ENCODE data around the gene NEK4. TPM values are rescaled to one million over a fixed set of nuclear protein-coding genes. Genes with fewer than 3 reads are reported as not detected.

Gene NEK4
- total and polyA plus RNA-seq, 2 of the 13 experiments (the other 11 are each of a cell fraction or from before 2014, with no cell fraction given), result 16.5 to 38.0 TPM

DNA sequence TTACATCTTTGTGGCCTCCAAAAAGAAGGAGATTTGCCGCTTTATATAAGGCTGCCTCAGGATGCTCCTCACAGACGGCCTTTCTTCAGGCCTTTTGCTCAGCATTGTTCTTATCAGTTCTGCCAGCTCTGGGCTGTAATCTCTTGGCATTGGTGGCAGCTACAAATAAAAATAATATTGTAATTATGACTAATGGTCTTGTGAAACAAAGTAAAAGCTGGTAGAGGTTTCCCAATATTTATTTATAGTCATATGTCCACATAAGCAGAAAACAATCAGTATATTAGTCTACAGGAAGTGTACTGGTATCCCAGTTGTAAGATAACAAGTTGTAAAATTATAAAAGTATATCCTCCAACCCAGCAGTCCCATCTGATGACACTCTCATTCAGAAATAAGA is 7.3 kb downstream of the NEK4 start:
- Histone ChIP-seq H3K27me3 (ENCODE audit: control insufficient read depth in 1 of 2, insufficient read depth in 2 of 2, low read length in 2 of 2) (no peaks in the 10 kb centered on the region), H3K9ac (ENCODE audit: insufficient read depth, low read depth, low read length) (no peak overlapping the region), H3K4me1 (ENCODE audit: insufficient read depth, low read length) (peaks cover 7% of the 10 kb centered on the region), H3K9me3 (ENCODE audit: low read length) (no peaks in the 10 kb centered on the region), H2AFZ (ENCODE audit: low read length) (no peak overlapping the region), H3K4me3 (replicated peaks in 1 of 3; ENCODE audit: insufficient read depth in 1 of 3, low read depth in 2 of 3, low read length in 3 of 3) (no peak overlapping the region), H3K27ac (ENCODE audit: extremely low read length, insufficient read depth, low read length) (no peak overlapping the region), H4K20me1 (ENCODE audit: insufficient read depth, low read length) (no peaks in the 10 kb centered on the region), H3K79me2 (ENCODE audit: insufficient read depth, low read length) (peaks cover 3% of the 10 kb centered on the region), H3K4me2 (ENCODE audit: low read depth, low read length) (no peak overlapping the region), H3K36me3 (replicated peaks in 1 of 2; ENCODE audit: control insufficient read depth in 1 of 2, insufficient read depth in 2 of 2, low read length in 2 of 2) (peaks cover 13 to 61% of the 10 kb centered on the region in 2 experiments)
- no peak for FAIRE-seq
- 98% methylated on average over 2 of the region's 2 CpGs for WGBS (ENCODE audit: low lambda C conversion rate)
- intact Hi-C loops (cut with micrococcal nuclease; ENCODE audit: unreplicated experiment) (no loop called here), in situ Hi-C loops (cut with HindIII; ENCODE audit: extremely low pct_ligation_motif_present, low pct_unique_long_range_greater_than_20kb) (no loop called here)
- BruUV-seq (replicated peaks), result no TSS peak
- POLR2A ChIA-PET, result no interaction called here
- no peak for DNase-seq (ENCODE audit: low spot score)
- TF ChIP-seq, protein P1, sequence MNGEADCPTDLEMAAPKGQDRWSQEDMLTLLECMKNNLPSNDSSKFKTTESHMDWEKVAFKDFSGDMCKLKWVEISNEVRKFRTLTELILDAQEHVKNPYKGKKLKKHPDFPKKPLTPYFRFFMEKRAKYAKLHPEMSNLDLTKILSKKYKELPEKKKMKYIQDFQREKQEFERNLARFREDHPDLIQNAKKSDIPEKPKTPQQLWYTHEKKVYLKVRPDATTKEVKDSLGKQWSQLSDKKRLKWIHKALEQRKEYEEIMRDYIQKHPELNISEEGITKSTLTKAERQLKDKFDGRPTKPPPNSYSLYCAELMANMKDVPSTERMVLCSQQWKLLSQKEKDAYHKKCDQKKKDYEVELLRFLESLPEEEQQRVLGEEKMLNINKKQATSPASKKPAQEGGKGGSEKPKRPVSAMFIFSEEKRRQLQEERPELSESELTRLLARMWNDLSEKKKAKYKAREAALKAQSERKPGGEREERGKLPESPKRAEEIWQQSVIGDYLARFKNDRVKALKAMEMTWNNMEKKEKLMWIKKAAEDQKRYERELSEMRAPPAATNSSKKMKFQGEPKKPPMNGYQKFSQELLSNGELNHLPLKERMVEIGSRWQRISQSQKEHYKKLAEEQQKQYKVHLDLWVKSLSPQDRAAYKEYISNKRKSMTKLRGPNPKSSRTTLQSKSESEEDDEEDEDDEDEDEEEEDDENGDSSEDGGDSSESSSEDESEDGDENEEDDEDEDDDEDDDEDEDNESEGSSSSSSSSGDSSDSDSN (CRISPR knock-in tag; IDR thresholded peaks at IDR 0.05), result no peak
- TF ChIP-seq MED13 (CRISPR knock-in tag; IDR thresholded peaks at IDR 0.05), result no peak
- no peak for TF ChIP-seq SAP130 (CRISPR knock-in tag; IDR thresholded peaks at IDR 0.05; ENCODE audit: low read depth)
- TF ChIP-seq ZNF224 (CRISPR knock-in tag; IDR thresholded peaks at IDR 0.05), result no peak
- TF ChIP-seq ZNF850 (CRISPR knock-in tag; conservative IDR thresholded peaks at IDR 0.05), result no peak
- TF ChIP-seq, protein P2, sequence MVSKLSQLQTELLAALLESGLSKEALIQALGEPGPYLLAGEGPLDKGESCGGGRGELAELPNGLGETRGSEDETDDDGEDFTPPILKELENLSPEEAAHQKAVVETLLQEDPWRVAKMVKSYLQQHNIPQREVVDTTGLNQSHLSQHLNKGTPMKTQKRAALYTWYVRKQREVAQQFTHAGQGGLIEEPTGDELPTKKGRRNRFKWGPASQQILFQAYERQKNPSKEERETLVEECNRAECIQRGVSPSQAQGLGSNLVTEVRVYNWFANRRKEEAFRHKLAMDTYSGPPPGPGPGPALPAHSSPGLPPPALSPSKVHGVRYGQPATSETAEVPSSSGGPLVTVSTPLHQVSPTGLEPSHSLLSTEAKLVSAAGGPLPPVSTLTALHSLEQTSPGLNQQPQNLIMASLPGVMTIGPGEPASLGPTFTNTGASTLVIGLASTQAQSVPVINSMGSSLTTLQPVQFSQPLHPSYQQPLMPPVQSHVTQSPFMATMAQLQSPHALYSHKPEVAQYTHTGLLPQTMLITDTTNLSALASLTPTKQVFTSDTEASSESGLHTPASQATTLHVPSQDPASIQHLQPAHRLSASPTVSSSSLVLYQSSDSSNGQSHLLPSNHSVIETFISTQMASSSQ (IDR thresholded peaks at IDR 0.05; ENCODE audit: low read depth), result no peak
- TF ChIP-seq, protein P2 (CRISPR knock-in tag; IDR thresholded peaks at IDR 0.05; ENCODE audit: borderline replicate concordance), result no peak
- TF ChIP-seq, protein P3, sequence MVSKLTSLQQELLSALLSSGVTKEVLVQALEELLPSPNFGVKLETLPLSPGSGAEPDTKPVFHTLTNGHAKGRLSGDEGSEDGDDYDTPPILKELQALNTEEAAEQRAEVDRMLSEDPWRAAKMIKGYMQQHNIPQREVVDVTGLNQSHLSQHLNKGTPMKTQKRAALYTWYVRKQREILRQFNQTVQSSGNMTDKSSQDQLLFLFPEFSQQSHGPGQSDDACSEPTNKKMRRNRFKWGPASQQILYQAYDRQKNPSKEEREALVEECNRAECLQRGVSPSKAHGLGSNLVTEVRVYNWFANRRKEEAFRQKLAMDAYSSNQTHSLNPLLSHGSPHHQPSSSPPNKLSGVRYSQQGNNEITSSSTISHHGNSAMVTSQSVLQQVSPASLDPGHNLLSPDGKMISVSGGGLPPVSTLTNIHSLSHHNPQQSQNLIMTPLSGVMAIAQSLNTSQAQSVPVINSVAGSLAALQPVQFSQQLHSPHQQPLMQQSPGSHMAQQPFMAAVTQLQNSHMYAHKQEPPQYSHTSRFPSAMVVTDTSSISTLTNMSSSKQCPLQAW (CRISPR knock-in tag; IDR thresholded peaks at IDR 0.05), result no peak
- TF ChIP-seq IKZF4 (CRISPR knock-in tag; IDR thresholded peaks at IDR 0.05; ENCODE audit: borderline replicate concordance, low read depth, not compliant biosample characterization), result no peak
- TF ChIP-seq ZNF790 (CRISPR knock-in tag; IDR thresholded peaks at IDR 0.05; ENCODE audit: borderline replicate concordance), result no peak
- no peak for TF ChIP-seq DPF2 (CRISPR knock-in tag; IDR thresholded peaks at IDR 0.05; ENCODE audit: borderline replicate concordance, low read depth)
- no peak for TF ChIP-seq TEAD3 (CRISPR knock-in tag; optimal IDR thresholded peaks at IDR 0.05; ENCODE audit: borderline replicate concordance)
- TF ChIP-seq, protein P4, sequence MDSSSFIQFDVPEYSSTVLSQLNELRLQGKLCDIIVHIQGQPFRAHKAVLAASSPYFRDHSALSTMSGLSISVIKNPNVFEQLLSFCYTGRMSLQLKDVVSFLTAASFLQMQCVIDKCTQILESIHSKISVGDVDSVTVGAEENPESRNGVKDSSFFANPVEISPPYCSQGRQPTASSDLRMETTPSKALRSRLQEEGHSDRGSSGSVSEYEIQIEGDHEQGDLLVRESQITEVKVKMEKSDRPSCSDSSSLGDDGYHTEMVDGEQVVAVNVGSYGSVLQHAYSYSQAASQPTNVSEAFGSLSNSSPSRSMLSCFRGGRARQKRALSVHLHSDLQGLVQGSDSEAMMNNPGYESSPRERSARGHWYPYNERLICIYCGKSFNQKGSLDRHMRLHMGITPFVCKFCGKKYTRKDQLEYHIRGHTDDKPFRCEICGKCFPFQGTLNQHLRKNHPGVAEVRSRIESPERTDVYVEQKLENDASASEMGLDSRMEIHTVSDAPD (CRISPR knock-in tag; IDR thresholded peaks at IDR 0.05), result no peak
- TF ChIP-seq RCOR2 (CRISPR knock-in tag; IDR thresholded peaks at IDR 0.05), result no peak
- CTCF ChIA-PET (ENCODE audit: low intra/inter-chr PET ratio, low total read pairs), result no interaction called here
- no peak for ATAC-seq

All from HepG2 (cell line).